Activated T-cell treated with anti-CD3 and anti-CD28 coated beads, Interleukin-2, amount 50 U/mL, for 72 hours (primary cell): ENCODE measurements around the gene IQCE. TPM values are rescaled to one million over a fixed set of nuclear protein-coding genes. Genes with fewer than 3 reads are reported as not detected.

ENCODE experiments used
- ATAC-seq, 2 donors: fragments of 150-1000 bp; cut with Tn5 transposase; replicated peaks in 1 of 2; 2 replicates each; pipeline ENCODE4 v1.10.0; 2021; ENCODE audit warnings: moderate library complexity in 2 of 2, mild to moderate bottlenecking in 1 of 2
- DNase-seq, 2 donors: peaks; one replicate each; pipeline ENCODE4 v3.0.0; 2021 to 2022; ENCODE audit warnings: mixed read lengths in 1 of 2
- H3K27ac Mint-ChIP-seq: one replicate; pipeline ENCODE4 v1.8.0; 2022; ENCODE audit warnings: mild to moderate bottlenecking, moderate library complexity, mixed read lengths
- H3K27me3 Mint-ChIP-seq: one replicate; pipeline ENCODE4 v1.8.0; 2022; ENCODE audit warnings: low read depth, mixed read lengths
- H3K36me3 Mint-ChIP-seq, 2 donors: one replicate each; pipeline ENCODE4 v1.8.0; 2022; ENCODE audit warnings: mixed read lengths in 2 of 2, mild to moderate bottlenecking in 1 of 2; ENCODE audit not compliant: insufficient read depth in 2 of 2
- H3K4me1 Mint-ChIP-seq: one replicate; pipeline ENCODE4 v1.8.0; 2022; ENCODE audit warnings: low read depth, mixed read lengths
- H3K4me3 Mint-ChIP-seq, 2 donors: one replicate each; pipeline ENCODE4 v1.8.0; 2022; ENCODE audit warnings: mild to moderate bottlenecking in 2 of 2, mixed read lengths in 2 of 2, moderate library complexity in 2 of 2
- H3K9me3 Mint-ChIP-seq, 2 donors: one replicate each; pipeline ENCODE4 v1.8.0; 2022; ENCODE audit warnings: mixed read lengths in 2 of 2
- total RNA-seq, 2 donors: library from RNA; stranded (reverse); gene quantifications; one replicate each; pipeline ENCODE4 v1.2.3, GENCODE V29; 2022

IQCE gene
- total RNA-seq, 2 donors from 2014 or later = 11.8 to 12.2 TPM

DNA sequence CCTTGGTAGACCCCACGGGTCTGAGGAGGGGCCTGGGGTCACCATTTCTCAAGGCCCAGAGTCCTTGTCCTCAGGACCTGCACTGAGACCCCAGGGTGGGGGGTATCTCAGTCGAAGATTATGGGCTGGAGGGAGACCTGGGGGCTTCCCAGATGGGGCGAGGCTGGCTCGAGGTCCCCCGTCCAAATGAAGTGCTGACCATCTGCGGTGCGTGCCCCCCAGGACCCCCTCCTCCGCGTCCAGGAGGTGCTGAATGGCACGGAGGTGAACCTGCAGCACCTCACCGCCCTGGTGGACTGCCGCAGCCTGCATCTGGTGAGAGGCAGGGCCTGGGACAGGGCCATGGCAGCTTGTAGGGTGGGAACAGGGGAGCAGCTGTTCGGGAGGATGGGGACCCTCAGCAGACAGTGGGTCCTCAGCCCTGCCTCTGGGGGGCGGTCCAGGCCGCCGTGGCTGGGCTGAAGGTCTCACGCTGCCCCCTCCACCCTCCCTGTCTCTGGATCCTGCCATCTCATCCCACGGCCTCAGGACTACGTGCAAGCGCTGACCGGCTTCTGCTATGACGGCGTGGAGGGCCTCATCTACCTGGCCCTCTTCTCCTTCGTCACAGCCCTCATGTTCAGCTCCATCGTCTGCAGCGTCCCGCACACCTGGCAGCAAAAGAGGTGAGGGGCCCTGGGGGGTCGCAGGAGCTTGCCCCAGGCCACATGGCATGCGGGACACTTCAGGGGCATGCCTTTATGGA lies 97.3 kb downstream of the IQCE start:
- Mint-ChIP-seq H3K4me3 (no peak overlapping the region), H3K9me3 (no peaks in the 10 kb centered on the region)
- ATAC-seq = no peak

DNA sequence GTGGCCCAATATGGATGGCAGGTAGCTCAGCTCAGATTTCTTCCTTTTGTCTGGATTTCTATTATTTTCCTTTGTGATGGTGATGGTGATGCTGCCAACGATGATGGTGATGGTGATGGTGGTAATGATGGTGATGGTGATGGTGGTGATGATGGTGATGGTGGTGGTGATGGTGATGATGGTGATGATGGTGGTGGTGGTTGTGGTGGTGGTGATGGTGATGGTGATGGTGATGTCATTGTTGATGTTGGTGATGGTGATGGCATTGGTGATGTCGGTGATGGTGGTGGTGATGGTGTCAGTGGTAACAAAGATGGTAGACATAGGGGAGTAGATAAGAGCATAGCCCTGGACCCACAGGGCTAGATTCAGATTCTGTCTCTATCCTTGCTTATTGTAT lies 98.4 kb downstream of the IQCE start:
- no peak for ATAC-seq
- Mint-ChIP-seq H3K4me1 (no peaks in the 10 kb centered on the region), H3K27ac (no peak overlapping the region)

More for the DNA sequence above, 97.3 kb downstream of the IQCE start:
- Mint-ChIP-seq H3K36me3 (no peaks in the 10 kb centered on the region), H3K27me3 (no peaks in the 10 kb centered on the region), H3K27ac (no peak overlapping the region), H3K4me1 (no peaks in the 10 kb centered on the region)
- no peak for DNase-seq

DNA sequence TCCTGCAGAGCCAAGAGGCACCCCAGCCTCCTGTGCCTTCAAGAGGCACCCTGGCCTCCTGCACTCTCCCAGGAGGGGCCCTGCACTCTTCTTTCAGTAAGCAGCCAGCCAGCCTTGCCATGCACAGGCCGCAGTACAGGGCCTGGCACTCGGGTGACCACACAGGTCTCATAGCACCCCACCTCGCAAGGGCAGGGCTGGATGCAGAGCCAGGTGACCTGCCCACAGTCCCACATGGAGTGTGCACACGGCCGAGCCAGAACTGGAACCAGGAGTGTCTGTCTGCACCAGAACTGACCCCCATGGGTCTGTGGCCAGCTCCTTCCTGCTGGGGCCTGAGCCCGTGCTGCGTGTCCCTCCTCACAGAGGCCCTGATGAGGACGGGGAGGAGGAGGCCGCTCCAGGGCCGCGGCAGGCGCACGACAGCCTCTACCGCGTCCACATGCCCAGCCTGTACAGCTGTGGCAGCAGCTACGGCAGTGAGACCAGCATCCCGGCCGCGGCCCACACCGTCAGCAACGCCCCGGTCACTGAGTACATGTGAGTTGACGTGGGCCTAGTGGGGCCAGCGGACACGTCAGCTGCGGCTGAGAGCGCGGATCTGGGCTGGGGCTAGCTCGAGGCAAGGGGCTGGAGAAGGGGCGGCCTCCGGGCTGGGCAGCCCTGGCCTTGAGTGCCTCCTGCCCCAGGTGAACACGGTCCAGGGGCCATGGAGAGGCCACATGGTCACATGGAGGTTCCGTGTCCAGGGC lies 99.3 kb downstream of the IQCE start:
- Mint-ChIP-seq H3K4me1 (no peaks in the 10 kb centered on the region), H3K9me3 (no peaks in the 10 kb centered on the region), H3K27ac (no peak overlapping the region), H3K36me3 (no peaks in the 10 kb centered on the region), H3K27me3 (no peaks in the 10 kb centered on the region), H3K4me3 (no peak overlapping the region)
- no peak for ATAC-seq
- DNase-seq = no peak

More for the DNA sequence above, 98.4 kb downstream of the IQCE start:
- Mint-ChIP-seq H3K4me3 (no peak overlapping the region), H3K27me3 (no peaks in the 10 kb centered on the region), H3K9me3 (no peaks in the 10 kb centered on the region), H3K36me3 (no peaks in the 10 kb centered on the region)
- no peak for DNase-seq

DNA sequence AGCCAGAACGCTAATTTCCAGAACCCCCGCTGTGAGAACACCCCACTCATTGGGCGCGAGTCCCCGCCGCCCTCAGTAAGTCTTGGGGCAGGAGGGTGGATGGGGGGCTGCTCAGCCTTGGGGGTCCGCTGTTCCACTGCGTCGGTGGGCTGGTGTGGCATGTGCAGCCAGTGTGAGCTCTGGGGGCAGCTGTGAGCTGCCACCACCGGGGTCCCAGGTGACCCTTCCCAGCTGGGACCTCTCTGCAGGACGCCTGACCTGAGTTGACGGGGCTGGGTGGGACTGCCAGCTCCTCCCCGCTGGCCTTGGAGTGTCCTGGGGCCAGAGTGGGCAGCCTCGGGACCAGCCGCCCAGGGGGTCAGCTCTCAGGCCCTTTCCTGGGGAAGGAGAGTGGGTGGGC lies 100.2 kb downstream of the IQCE start:
- ATAC-seq (no peak), DNase-seq (no peak)
- no peaks in the 10 kb centered on the region for H3K27me3 Mint-ChIP-seq
- H3K4me1 Mint-ChIP-seq = no peaks in the 10 kb centered on the region
- H3K36me3 Mint-ChIP-seq = no peaks in the 10 kb centered on the region
- no peak overlapping the region for H3K27ac Mint-ChIP-seq
- H3K4me3 Mint-ChIP-seq = no peak overlapping the region
- no peaks in the 10 kb centered on the region for H3K9me3 Mint-ChIP-seq

DNA sequence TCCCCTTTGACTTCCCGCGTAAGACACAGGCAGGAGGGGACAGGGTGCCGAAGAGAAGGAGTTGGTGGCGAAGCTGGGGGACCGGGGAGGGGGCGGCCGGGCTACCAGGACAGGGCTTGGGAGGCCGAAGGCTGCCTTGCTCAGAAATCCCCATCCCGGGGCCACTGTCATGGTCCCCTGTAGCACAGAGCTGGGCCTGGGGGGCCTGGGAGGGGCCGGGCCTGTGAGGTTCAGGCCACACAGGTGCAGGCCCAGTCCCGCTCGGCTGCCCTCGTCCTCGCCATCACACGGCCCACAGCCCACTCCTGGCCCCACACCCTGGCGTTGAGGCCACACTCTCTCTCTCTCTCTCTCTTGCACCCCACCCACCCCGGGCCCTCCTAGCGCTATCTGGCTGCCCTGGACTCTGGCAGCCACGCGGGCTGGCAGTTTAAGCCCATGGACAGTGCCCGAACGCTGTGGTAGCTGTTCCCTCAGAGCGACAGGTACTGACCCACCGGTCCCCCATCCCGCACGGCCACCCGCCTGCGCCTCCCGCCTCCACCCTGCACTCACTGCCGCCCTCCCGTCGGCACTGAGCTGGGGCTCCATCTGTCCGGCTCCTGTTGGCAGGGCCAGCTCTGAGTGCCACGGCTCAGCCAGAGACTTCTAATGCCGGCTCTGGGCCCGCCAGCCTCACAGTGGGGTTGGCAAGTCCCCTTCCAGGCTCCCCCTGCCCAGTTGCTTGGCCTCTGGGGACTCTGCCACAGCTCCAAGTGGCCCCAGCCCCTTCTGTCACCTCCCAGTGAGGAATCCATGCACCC lies 101.0 kb downstream of the IQCE start:
- Mint-ChIP-seq H3K4me3 (no peak overlapping the region), H3K27me3 (no peaks in the 10 kb centered on the region), H3K36me3 (no peaks in the 10 kb centered on the region), H3K9me3 (no peaks in the 10 kb centered on the region), H3K4me1 (no peaks in the 10 kb centered on the region), H3K27ac (no peak overlapping the region)
- ATAC-seq = no peak
- DNase-seq = no peak

DNA sequence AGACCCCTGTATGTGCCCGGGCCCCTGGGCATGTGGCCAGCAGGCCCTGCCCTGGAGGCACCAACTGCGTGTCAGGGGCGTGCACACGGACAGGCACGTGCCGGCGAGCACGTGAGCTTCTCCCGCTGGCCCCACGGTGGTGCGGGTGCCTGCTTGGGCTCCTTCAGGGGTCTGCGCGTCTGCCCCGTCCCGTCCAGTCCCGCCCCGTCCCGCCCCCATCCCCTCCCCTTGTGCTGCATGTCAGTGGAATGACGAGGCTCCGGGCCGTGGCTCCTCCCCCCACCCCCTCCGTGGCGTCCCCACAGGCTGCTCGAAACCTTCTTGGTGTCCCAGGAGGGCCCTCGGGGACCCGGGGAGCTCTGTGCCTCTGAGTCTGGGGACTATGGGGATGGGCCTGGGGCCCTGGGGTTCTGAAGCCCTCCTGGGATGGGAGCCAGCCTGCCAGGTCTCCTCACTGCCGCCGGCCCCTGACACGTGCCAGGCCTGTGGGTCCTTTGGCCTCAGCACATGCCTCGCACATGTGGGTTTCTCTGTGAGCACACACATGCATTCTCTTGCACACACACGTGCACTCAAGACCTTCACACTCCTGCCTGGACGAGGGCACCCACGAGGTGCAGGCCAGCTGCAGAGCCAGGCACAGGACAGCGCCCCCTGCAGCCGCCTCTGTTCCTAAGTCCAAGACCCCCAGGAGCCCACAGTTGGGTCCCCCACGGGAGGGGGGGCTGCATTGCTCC lies 101.7 kb downstream of the IQCE start:
- DNase-seq (no peak), ATAC-seq (no peak)
- no peak overlapping the region for H3K27ac Mint-ChIP-seq
- H3K9me3 Mint-ChIP-seq = no peaks in the 10 kb centered on the region
- no peaks in the 10 kb centered on the region for H3K36me3 Mint-ChIP-seq
- no peaks in the 10 kb centered on the region for H3K27me3 Mint-ChIP-seq
- no peak overlapping the region for H3K4me3 Mint-ChIP-seq
- no peaks in the 10 kb centered on the region for H3K4me1 Mint-ChIP-seq

DNA sequence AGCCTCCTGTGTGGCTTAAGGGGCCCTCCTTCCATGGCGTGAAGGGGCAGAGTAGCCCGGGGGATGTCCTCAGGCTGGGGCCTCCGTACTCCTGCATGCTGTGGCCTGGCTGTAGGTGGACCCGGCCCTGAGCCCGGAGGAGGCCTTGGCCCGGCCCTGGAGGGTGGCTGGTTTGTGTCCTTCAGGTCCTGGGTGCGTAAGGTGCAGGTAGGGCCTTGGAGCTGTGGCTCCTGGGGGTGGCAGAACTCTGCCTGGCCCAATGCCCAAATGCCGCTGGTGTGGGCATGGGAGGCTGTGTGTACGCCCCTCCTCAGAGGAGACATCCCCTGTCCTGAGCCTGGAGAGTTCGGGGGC lies 102.3 kb downstream of the IQCE start:
- DNase-seq = no peak
- no peak for ATAC-seq
- Mint-ChIP-seq H3K36me3 (no peaks in the 10 kb centered on the region), H3K4me3 (no peak overlapping the region), H3K9me3 (no peaks in the 10 kb centered on the region), H3K27ac (no peak overlapping the region), H3K27me3 (no peaks in the 10 kb centered on the region), H3K4me1 (no peaks in the 10 kb centered on the region)

DNA sequence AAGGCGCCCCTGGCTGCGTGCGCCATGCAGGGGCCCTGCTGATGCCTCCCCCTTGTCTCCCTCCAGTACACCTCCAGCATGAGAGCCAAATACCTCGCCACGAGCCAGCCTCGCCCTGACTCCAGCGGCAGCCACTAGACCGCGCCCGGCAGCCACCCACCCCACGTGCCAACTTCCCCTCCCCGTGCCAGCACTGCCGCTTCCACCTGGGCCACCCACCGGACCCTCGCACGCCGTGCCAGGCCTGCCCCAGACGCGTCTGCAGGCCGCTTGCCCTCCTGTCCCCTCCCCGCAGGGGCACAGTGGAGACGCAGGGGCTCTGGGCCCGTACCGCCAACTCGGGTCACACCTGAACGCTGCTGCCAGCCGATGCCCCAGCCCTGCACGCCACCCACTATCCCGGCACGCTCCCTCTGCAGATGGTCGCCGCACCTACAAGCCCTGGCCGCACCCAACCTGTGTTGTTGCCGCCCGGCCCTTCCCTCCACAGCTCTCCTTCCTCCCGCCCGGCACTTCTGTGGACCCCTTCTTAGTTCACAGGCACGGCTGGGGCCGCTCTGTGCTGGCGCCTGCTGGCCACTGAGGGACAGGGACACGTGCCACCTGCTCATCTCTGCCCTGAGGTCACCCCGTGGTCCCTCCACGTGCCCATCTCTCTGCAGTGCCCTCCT lies 103.0 kb downstream of the IQCE start:
- DNase-seq (no peak), ATAC-seq (no peak)
- no peaks in the 10 kb centered on the region for H3K36me3 Mint-ChIP-seq
- H3K4me1 Mint-ChIP-seq = no peaks in the 10 kb centered on the region
- no peak overlapping the region for H3K4me3 Mint-ChIP-seq
- no peak overlapping the region for H3K27ac Mint-ChIP-seq
- no peaks in the 10 kb centered on the region for H3K27me3 Mint-ChIP-seq
- no peaks in the 10 kb centered on the region for H3K9me3 Mint-ChIP-seq

DNA sequence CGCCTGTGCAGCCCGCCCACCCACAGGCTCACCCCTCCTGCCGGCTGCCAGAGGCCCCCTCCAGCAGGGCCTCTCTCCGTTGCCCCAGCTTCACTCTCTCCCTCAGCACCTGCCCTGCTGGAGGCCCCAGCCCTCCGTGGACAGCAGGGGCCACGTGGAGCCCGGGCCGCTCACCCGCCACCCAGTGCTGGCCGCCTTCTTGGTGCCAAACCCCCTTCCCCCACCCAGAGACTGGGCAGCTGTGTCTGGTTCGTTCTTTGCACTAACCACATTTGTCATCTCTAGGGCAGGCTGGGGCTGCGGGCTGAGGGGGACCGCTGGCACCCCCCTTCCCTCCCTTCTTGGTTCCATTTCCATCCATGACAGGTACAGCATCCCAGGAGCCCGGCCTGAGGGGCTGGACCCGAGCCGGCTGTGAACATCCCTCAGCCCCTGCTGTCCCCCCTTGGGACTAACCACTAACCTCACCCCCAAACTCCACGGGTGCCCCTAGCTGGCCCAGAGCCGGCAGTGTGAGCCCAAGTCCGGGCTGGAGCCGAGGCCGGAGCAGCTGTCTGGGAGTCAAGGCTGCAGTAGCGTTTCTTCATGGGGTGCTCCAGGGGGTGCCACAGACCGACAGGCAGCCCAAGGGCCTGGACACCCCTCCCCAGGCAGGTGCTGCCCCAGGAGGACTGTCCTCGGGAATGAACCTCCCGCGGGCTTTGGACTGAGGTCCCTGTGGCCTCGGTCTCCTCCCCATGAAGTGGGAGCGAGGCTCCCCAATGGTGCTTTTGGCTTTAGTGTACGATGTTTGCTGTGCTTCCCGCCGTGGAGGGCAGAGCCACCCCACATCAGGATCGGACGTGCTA lies 103.7 kb downstream of the IQCE start:
- H3K36me3 Mint-ChIP-seq = no peaks in the 10 kb centered on the region
- no peaks in the 10 kb centered on the region for H3K9me3 Mint-ChIP-seq
- no peaks in the 10 kb centered on the region for H3K4me1 Mint-ChIP-seq
- DNase-seq (no peak), ATAC-seq (no peak)
- no peak overlapping the region for H3K27ac Mint-ChIP-seq
- no peak overlapping the region for H3K4me3 Mint-ChIP-seq
- no peaks in the 10 kb centered on the region for H3K27me3 Mint-ChIP-seq

DNA sequence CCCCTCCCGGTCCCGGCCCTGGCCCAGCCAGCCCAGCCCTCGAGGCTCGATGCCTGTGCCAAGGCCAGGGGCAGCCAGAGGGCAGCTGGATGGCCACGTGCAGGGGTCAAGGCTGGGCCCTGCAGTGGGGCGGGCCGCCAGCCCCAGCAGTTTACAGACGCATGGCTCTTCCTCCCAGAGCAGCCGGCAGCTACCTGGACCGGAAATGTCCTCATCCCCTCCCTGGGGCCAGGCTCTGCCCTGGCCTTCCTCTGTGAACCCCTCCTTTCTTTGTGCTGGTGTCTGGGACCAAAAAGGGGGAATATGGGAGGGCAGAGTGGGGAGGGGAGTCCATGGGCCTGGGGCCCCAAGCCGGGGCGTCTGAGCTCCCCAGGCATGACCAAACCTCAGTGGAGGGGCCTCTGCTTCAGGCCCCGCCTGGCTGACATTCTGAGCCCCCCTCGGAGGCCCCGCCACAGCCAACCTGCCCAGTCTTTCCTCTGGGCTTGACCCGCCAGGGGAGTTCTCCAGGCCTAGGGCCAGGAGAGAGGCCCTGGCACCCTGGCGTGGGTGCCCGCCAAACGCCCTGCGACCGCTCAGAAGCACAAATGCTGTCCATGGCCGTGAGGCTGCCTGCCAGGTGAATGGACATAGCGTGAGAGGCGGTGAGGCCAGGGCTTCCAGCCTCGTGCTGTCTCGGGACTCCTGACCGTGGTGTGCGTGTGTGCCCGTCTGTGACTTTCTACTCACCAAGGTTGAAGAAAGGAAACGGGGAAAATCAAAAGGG lies 104.5 kb downstream of the IQCE start:
- H3K27ac Mint-ChIP-seq = no peak overlapping the region
- DNase-seq (no peak), ATAC-seq (no peak)
- H3K9me3 Mint-ChIP-seq = no peaks in the 10 kb centered on the region
- H3K36me3 Mint-ChIP-seq = no peaks in the 10 kb centered on the region
- H3K27me3 Mint-ChIP-seq = peaks cover 7% of the 10 kb centered on the region
- no peaks in the 10 kb centered on the region for H3K4me1 Mint-ChIP-seq
- H3K4me3 Mint-ChIP-seq = no peak overlapping the region

DNA sequence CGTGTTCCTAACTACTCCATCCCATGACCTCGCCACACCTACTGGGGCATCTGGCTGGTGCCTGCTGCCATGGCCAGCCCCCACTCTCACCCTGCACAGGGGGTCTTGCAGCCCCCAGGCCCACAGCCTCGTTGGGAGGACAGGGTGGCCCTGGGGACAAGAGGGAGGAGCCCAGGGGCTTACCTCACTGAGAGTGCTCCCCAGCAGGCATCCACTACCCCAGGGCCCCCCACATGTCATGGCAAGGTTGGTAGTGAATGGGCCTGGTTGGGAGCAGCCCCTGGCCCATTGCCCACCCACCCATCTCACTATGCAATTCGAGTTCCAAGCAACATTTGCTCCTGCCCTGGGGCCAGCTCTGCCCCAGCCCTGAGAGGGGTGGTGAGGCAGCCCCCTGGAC lies 105.2 kb downstream of the IQCE start:
- H3K36me3 Mint-ChIP-seq = no peaks in the 10 kb centered on the region
- DNase-seq (no peak), ATAC-seq (no peak)
- no peaks in the 10 kb centered on the region for H3K9me3 Mint-ChIP-seq
- H3K27me3 Mint-ChIP-seq = peaks cover 9% of the 10 kb centered on the region
- no peaks in the 10 kb centered on the region for H3K4me1 Mint-ChIP-seq
- H3K4me3 Mint-ChIP-seq = no peak overlapping the region
- H3K27ac Mint-ChIP-seq = no peak overlapping the region
